GM19328 (cell line): ENCODE data around the gene PJA1.
A peak's percentile ranks its signal among the peaks of the same experiment; 100 is the strongest.

Experiments used
- ATAC-seq: cut with Tn5 transposase; IDR thresholded peaks from one replicate; pipeline ENCODE4 v1.9.1; 2021; ENCODE audit warnings: mild to moderate bottlenecking, moderate library complexity; ENCODE audit not compliant: unreplicated experiment

Gene PJA1

DNA sequence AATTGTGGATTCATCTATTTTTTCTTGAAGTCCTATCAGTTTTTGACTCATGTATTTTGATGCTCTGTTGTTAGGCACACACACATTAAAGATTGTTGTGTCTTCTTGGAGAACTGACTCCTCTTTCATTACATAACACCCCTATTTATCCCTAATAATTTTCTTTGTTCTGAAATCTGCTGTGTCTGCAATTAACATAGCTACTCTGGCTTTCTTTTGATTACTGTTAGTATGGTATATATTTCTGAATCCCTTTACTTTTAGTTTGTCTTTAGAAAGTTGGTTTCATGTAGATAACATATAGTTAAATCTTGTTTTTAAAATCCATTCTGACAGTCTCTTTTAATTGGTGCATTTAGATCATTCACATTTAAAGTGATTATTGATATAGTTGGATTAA, 5.1 kb upstream of the PJA1 start:
- ATAC-seq = no peak

DNA sequence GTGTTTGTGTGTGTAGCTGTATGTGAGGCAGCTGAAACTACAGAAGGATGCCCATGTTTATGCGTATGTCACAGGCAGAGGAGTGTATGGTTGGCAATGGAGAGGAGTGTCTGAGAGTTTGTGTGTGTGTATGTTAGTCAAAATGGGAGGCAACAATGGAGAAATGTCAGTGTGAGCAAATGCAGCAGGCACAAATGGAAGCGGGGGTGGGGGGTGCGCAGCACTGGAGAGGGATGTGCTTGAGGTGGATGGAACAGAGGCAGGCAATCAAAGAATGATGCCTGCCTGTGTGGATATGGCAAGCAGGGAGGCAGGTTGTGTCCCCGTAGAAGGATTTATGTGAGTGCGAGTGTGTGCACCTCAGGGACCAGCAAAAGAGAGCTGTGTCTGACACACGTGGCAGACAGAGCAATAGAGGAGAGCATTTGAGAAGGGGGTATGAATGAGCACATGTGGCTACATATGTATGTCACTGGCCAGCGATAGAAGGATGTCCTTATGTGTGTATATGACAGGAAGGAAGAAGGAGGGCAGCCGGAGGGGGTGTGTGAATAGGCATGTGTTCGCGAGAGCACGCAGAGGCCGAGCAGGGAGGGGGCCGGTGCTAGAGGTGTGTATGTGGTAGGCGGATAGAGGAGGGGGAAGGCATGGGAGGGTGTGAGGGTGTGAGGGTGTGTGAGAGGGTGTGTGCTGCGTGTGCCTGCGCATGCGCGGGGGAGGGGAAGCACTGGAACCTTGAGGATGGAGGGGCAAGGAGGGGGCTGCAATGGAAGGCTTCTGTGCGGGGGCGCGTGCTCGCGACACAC, 1.1 kb downstream of the PJA1 start:
- no peak for ATAC-seq

DNA sequence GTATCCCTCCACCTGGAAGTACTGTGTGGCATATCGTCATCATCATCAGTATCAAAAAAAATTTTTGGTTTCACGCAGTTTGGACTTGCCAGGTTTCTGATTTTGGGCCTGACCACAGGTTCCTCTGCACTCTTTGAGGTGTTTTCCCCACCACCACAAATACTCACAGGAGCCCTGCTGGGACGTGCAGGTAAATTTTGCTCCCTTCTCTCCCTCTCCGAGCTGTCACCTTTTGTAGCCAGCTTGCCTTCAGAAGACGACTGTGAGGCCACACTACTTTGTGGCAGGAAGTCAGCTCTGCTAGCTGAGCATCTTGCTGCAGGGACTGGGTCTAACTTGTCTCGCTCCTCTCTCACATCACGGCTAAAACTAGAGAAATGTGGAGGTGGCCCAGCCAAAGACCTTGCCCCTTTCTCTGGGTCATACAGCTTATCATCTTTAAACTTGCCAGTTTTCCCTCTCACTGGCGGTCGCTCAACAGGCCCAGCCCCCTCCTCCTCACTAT, 2.8 kb downstream of the PJA1 start:
- ATAC-seq = no peak

DNA sequence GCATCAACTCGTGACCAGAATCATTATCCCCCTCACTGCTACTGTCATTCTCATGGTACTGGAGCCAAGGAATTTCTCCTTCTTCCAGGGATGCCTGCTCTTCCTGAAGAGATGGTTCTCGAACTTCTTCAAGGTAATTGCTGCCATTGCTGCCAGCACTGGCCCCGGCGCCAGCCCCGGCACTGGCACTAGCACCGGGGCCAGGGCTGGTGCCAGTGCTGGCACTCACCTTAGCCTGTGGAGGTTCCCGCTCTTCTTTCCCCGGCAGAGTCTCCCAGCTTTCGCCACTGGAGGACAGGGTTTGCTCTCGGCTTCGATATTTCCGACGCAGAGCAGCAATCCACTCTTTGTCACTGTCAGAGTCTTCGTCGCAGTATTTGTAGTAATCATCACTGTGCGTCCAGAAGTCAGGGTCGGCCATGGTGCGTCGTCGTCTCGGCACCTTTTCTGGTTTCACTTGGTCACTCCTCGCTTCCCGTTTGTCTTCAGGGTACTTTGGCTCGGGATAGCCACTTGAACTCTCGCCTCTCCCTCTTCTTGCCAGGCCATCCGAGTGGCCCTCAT, 3.4 kb downstream of the PJA1 start:
- no peak for ATAC-seq

DNA sequence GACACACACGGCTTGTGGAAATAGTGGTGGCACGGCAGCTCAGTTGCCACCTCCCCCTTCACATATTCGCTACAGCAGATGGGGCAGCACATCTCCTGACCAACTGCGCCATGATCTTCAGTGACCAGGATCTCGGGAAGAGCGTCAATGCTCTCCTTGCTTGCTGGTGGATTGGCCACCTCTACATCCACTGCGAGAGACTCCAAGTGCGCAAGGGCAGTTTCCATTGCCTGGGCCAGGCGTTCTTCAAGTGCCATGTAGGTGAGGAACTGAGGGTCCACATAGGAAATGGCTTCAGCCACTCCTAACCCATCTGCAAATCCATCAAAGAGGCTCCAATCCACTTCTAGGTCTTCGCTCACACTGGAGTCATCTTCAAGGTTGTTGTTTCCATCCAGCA, 3.9 kb downstream of the PJA1 start:
- no peak for ATAC-seq

DNA sequence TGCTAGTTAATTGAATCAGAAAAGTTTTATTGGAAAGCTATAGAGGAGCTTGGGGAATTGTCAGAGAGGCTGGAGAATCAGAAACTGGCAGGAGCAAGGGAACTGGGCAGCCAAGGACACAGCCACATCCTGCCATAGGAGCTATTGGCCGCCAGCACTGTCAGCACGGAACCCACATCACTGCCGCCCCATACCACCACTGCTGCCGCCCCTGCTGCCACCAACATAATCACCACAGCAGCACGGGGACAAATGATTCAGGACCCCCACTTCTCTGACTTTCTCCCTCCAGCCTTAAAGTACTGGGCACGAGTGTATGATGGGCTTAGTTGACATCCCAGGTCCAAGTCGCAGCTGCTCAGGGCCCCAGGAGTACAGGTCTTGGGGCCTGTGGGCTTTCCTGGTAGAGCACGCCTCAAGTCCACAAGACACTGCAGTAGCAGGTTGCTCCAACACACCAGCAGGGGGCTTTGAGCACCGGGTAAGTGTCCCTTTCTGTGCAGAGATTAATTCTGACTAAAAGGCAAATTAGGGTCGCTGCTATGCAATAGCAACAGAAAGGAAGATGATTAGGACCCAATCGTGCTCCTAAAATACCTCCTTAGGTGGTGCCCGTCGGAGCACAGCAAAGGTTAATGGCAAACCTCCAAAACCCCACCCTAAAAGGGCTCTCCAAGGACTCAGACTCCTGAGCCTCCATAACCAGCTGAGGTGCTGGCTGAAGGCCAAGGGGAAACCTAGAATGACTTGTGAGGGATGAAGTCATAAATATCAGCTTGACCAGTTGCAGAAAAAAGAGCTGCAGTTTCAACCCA, 6.9 kb downstream of the PJA1 start:
- ATAC-seq = peak; percentile 86

DNA sequence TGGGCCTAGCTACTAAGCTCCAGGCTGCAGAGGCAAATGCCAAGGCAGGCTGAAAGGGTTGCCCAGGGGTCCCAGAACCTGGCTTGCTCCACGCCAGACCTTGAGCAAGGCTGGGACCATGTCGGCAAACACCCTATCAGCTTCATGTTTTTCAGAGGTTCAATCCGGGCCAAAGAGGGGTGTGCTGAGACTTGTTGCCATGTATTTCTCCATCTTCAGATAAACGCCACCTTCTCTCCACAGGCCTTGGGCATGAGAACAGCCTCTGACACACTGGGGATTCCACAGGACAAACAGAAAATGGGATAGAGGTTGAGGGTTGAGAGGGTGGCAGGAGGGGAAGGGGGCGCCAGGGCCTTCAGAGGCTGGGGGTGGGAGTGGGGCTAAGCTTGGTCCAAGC, 8.6 kb downstream of the PJA1 start:
- ATAC-seq = no peak

DNA sequence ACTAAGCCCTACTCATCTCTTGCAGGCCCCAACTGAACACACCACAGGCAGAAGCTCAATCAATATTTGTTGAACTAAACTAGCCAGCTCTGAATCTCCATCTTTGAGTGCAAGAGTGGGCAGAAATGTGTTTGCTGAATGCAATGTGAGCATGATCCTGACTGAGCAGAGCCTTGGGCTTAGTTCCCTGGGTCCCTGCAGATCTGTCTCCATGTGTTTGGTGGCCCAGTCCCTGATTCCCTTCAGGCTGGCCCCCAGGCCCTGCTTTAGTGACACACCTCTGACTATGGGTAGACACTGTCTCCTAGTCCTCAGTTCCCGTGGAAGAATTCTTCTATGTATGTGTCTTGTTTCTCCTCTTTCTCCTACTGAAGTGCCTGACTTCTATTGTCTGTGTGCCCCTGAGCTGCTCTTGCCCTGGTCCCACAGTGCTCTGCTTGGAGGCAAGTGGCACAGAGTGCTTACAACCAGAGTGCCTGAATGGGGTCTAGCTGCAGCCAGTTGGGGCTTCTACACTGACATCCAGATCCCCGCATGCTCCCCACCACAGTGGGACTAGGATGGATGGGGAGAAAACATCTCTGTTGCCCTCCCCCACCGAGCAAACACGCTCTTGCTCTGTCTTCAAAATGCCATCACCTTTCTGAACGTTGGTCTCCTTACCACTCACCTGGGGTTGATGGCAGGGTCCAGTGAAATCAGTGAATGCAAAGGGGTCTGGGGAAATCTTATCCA, 9.3 kb downstream of the PJA1 start:
- no peak for ATAC-seq

DNA sequence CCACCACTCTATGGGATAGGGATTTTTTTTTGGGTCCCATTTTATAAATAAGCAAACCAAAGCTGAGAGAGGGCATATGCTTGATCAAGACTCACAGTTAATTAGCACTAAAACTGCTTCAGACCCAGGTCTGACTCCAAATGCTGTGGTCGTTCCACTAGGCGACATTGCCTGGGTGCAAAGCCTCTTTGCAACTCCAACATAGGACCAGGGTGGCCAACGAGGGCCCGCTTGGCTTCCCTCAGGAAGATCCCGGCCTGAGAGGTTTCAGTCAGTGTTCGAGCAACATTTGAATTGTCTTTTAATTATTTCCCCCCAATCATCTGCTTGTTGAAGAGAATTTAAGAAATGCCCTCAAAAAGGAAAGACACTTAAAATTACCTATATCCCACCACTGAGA, 11.2 kb downstream of the PJA1 start:
- ATAC-seq = no peak

DNA sequence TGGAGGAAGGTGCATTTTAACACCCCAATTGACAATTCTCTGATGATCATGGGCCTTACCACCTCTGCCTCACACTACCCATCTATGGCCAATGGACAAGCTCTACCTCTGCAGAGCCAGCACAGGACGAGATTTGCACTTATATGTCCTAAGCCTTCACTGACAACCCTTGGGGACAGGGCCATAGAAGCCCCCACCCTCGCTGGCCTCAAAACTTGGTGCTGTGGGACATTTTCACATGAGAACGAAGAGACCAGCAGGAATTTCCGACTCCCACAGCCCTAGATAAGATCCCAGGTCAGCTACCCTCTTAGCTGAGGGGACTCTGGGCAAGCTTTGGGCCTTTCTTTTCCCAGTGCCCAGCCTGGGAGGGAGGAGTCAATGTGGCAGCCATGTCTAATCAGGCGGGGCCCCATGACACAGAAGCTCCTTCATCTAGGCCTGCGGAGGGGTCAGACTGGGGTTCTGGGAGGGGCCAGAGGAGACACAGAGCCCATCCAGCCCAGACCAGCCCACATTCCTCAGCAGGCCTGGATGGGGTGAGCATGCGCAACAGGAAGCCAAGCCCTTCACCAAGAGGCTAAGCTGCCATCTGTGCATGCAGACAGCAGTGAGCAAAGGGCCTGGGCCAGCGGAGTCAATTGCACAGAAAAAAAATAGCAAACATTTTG, 12.1 kb downstream of the PJA1 start:
- no peak for ATAC-seq

DNA sequence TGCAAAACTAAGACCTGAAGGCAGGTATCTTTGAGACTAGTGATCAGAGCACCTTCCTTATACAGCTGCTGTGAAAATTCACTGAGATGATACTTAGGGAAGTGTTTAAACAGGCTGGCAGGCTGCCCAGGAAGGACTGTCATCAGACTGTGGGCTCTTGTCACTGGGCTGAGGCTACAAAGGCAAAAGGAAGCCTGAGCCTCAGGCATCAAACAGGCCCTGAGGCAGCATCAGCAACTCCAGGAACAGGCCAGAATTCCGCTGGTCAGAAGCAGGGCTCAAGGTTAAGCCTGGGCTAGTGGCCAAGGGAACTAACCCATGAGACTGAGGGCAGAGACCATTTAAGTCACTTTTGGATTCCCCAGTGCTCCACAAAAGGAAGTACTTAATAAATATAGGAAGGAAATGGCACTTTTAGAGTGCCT, 12.8 kb downstream of the PJA1 start:
- no peak for ATAC-seq

DNA sequence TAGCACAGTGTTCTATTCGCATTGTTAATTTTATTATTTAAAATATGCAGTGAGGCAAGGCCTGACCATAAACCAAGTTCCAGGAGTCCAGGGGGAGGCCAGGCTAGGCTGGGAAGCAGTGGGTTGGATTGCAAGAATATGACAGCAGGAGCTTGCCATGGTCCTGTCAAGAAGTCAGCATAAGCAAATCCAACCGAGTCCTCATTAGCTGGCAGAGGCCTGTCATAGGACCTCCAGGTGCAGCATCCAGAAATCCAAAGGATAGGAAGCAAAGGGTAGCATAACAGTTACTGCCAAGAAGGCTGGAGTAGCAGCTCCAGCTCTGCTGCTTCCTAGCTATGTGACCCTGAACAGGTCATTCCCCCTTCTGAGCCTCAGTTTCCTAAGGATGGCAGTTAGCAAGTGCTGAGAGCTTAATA, 13.4 kb downstream of the PJA1 start:
- ATAC-seq = no peak

DNA sequence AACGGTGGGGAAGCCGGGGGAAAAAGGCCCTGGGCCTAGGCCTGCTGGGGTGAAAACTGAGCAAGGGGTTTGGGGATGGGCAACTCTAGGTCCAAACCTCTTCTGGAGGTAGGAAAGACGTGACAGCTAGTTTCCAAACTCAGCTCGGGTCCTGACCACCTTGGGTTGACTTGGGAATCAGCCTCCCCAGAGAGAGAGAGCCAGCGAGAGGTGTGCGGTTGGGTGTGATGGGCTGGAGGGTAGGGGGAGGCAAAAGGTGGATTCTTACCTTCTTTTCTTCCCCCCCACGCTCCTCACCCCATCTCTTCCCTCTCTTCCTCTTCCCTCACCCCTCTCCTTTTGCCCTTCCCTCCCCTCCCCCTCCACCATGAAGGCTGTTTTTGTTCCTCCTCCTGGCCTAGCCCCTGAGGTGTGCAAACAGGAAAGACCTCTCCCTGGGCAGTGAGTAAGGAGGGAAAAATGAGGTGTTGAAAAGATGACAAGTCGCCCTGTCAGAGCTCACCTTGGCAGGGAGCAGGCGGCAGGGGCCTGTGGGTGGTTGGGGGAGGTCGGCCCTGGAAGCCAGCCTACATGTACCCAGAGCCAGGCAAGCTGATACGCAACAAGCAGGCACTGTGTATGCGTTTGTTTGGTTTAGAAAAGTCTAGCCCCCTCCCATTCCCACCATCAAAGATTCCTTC, 14.8 kb downstream of the PJA1 start:
- no peak for ATAC-seq

DNA sequence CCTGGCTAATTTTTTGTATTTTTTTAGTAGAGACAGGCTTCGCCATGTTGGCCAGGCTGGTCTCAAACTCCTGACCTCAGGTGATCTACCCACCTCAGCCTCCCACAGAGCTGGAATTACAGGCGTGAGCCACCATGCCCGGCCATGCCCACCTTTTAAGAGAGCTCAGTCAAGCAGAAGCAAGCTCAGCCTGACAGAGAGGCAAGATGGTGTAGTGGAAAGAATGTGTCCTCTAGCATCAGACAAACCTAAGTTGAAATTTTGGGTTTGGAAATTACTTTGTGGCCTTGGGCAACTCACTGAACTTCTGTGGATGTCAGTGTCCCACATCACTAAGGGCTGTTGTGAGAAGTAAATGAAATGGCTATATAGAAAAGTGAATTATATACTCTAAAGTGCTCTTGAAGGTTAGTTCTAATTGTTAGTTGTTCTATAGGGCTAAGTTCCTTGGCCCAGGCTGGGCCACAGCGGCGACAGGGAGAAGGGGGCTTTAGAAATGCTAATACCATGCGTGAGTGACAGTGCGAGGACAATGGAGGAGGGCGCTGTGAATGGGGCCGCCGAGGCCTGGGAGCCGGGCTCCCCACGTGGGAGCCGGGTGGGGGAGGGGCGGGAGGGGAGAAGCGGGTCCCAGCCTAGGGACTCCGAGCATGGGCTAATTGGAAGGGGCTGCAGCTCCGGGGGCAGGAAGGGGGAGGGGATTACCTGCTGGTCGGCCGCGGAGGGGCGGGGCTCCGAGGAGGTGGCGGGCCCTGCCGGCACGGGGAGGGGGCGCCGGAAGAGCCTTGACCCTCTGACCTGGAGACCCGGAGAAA, 15.6 kb downstream of the PJA1 start:
- ATAC-seq = no peak

DNA sequence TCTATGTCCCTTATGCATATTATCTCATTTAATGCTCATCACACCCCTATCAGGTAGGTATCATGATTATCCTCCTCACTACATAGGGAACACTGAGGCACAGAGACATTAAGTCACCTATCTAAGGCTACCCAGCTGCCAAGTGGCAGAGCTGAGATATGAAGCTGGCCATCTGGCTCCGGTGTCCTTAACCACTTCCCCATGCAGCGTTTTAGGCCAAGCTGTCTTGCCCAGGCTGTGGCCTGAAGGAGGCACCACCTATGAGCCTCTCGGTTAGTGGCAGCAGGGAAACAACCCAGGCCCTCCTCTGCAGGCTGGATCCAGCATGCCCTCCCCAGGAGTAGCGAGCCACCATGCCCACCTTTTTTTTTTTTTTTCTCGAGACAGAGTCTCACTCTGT, 16.3 kb downstream of the PJA1 start:
- ATAC-seq = no peak

DNA sequence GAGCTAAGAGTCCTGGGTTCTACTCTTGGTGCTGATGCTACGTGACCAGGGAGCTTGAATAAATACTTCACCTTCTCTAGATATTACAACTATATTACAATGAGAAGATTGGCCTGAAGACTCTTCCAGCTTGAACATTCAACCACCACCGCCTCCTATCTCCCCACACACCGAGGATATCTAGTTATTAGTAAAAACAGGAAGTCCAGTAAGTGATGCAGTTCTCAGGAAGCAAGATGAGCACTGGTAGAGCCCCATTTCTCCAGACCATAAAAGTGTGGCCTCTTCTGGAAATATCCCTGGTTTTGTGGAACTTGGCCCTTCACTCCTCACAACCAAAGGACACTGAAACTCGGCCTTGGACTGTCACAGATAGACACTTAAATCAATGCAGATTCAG, 18.5 kb downstream of the PJA1 start:
- no peak for ATAC-seq

DNA sequence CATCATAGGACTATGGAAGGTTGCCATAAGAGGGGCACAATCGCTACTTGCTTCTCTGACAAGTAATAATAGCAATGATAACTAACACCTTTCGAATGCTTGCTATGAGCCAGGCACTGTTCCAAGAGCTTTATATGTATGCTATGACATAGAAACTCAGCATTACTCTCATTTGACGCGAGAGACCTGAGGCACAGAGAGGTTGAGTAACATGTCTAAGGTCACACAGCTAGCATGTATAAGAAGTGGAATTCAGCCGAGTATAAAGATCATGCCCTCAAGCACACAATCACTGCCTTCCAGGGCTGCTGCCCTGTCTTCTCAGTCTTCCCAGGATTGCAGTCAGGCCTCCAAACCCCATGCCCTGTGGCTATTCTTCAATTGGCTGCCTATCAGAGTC, 19.5 kb downstream of the PJA1 start:
- no peak for ATAC-seq

DNA sequence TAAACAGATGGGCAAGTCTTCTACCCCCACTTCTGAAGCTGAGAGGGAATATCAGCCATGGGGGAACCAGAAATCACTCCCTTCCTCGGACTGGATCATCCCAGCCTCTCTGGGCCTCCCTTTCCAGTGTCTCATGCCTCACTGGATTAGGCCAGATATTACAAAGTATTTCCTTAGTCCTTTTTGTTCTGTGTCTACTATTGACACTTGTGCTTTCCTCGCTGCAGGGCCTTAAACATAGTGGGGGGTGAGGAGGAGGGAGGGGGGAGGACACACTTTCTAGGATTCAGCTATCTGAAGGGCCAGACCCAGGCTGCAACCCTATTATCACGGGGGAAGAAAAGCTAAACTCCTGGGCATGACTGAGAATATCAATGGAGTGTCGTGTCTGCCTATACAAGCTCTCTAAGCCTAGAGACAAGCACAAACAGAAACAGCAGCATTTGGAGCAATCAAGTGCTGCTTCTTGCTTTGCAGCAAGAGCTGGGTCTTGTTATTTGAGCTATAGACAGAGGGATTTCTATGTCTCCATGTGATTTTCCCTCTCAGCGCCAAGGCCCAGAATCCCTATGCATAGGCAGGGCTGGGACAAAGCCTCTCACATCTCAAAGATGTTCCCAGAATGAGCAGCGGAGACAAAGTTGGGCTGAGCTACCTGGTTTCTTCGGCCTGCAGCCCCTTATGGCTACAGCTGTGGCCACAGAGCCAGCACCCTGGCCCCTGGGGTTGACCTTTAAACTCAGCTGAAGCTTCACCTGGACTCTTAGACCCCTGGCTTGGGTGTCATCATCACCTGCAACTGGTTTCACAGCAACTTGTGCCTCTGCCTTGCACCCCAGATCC, 20.2 kb downstream of the PJA1 start:
- ATAC-seq = no peak
